CD4-positive, alpha-beta T cell treated with Interferon alpha-2 for 1 hour (primary cell): ENCODE data around the gene WASF3.

Experiments
- DNase-seq, 2 donors: peaks; one replicate each; pipeline ENCODE4 v3.0.0-alpha.2; 2020 to 2022

The WASF3 gene

GRCh38 chr13:26548205-26548765 is 9.2 kb upstream of the WASF3 start:
- no peak for DNase-seq

GRCh38 chr13:26549713-26550112 is 7.8 kb upstream of the WASF3 start:
- DNase-seq, result no peak

- no peak for DNase-seq
Measured at GRCh38 chr13:26551255-26551860, 6.1 kb upstream of the WASF3 start.

GRCh38 chr13:26555413-26555812 is 2.1 kb upstream of the WASF3 start:
- no peak for DNase-seq

- no peak for DNase-seq
Measured at GRCh38 chr13:26557051-26557392, 461 bp upstream of the WASF3 start.

GRCh38 chr13:26558074-26558805 is 757 bp downstream of the WASF3 start:
- DNase-seq, result no peak

- DNase-seq, result no peak
Measured at GRCh38 chr13:26558987-26559386, 1.5 kb downstream of the WASF3 start.

GRCh38 chr13:26560456-26560855 is 3.0 kb downstream of the WASF3 start:
- DNase-seq, result no peak

- DNase-seq, result no peak
Measured at GRCh38 chr13:26561067-26561466, 3.6 kb downstream of the WASF3 start.

- DNase-seq, result no peak
Measured at GRCh38 chr13:26561651-26562511, 4.4 kb downstream of the WASF3 start.

GRCh38 chr13:26562512-26562890 is 5.0 kb downstream of the WASF3 start:
- no peak for DNase-seq

GRCh38 chr13:26563713-26564112 is 6.2 kb downstream of the WASF3 start:
- no peak for DNase-seq

GRCh38 chr13:26568132-26568815 is 10.8 kb downstream of the WASF3 start:
- no peak for DNase-seq

GRCh38 chr13:26571518-26571917 is 14.0 kb downstream of the WASF3 start:
- no peak for DNase-seq

- no peak for DNase-seq
Measured at GRCh38 chr13:26575244-26575643, 17.8 kb downstream of the WASF3 start.

- no peak for DNase-seq
Measured at GRCh38 chr13:26579580-26579979, 22.1 kb downstream of the WASF3 start.

GRCh38 chr13:26583662-26584061 is 26.2 kb downstream of the WASF3 start:
- DNase-seq, result no peak

- DNase-seq, result no peak
Measured at GRCh38 chr13:26584713-26585112, 27.2 kb downstream of the WASF3 start.

GRCh38 chr13:26585136-26585535 is 27.7 kb downstream of the WASF3 start:
- DNase-seq, result no peak

GRCh38 chr13:26587251-26587650 is 29.8 kb downstream of the WASF3 start:
- DNase-seq, result no peak

- DNase-seq, result no peak
Measured at GRCh38 chr13:26589226-26589625, 31.7 kb downstream of the WASF3 start.

- DNase-seq, result no peak
Measured at GRCh38 chr13:26589754-26590153, 32.3 kb downstream of the WASF3 start.

- DNase-seq, result no peak
Measured at GRCh38 chr13:26590379-26590778, 32.9 kb downstream of the WASF3 start.
